HEK293T (cell line): ENCODE data around the gene EDARADD.

Experiments used
- FOXK2 ChIP-seq: fragments of 450-650 bp; IDR thresholded peaks from 2 replicates; pipeline ENCODE4 v1.6.1; 2016; ENCODE audit warnings: mild to moderate bottlenecking
- FOXM1 ChIP-seq: fragments of 450-650 bp; IDR thresholded peaks from 2 replicates; pipeline ENCODE4 v1.6.1; 2017; ENCODE audit warnings: mild to moderate bottlenecking, borderline replicate concordance

DNA sequence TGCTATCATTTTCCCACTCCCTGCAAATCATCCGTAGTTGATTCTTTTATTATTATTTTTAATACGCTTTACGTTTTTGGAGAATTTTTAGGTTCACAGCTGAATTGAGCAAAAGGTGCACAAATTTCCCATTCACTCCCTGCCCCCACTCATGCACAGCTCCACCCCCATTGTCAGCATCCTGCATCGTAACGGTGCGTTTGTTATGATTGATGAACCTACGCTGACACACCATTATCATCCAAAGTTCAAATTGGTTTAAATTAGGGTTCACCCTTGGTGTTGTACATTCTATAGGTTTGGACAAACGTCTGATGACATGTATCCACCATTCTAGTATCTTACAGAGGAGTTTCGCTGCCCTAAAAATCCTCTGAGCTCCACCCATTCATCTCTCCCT, 44.5 kb downstream of the EDARADD start:
- TF ChIP-seq FOXM1 (no peak), FOXK2 (no peak)
